Coronary artery (tissue), 2 donors: ENCODE results near the gene PPP4C.

ENCODE experiments used
- DNase-seq: peaks from one replicate; pipeline ENCODE4 v3.0.0-alpha.2; 2017; ENCODE audit warnings: low spot score
- H3K27ac ChIP-seq, 2 donors: fragments of 200-600 bp; sonication (generic); one replicate each; pipeline ENCODE4 v1.5.1; 2016 to 2019
- H3K4me3 ChIP-seq: fragments of 200-600 bp; sonication (generic); 2 replicates; pipeline ENCODE4 v1.5.1; 2016; ENCODE audit warnings: mild to moderate bottlenecking, moderate library complexity
- TF ChIP-seq, protein P1 (sequence below): fragments of 200-600 bp; sonication (generic); IDR thresholded peaks from one replicate; pipeline ENCODE4 v1.5.1; 2019; ENCODE audit warnings: antibody characterized with exemption

PPP4C gene

GRCh38 chr16:30083216-30084055, 7.6 kb downstream of the PPP4C start:
- no peak for DNase-seq
- no peak overlapping the region for H3K27ac ChIP-seq
- H3K4me3 ChIP-seq = no peak overlapping the region
- TF ChIP-seq, protein P1, sequence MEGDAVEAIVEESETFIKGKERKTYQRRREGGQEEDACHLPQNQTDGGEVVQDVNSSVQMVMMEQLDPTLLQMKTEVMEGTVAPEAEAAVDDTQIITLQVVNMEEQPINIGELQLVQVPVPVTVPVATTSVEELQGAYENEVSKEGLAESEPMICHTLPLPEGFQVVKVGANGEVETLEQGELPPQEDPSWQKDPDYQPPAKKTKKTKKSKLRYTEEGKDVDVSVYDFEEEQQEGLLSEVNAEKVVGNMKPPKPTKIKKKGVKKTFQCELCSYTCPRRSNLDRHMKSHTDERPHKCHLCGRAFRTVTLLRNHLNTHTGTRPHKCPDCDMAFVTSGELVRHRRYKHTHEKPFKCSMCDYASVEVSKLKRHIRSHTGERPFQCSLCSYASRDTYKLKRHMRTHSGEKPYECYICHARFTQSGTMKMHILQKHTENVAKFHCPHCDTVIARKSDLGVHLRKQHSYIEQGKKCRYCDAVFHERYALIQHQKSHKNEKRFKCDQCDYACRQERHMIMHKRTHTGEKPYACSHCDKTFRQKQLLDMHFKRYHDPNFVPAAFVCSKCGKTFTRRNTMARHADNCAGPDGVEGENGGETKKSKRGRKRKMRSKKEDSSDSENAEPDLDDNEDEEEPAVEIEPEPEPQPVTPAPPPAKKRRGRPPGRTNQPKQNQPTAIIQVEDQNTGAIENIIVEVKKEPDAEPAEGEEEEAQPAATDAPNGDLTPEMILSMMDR = no peak

GRCh38 chr16:30084096-30084815, 8.5 kb downstream of the PPP4C start:
- TF ChIP-seq, protein P1 = no peak
- DNase-seq = no peak

GRCh38 chr16:30084816-30085159, 9.0 kb downstream of the PPP4C start:
- TF ChIP-seq, protein P1 = no peak

More at GRCh38 chr16:30084096-30084815, 8.5 kb downstream of the PPP4C start:
- Histone ChIP-seq H3K4me3 (no peak overlapping the region), H3K27ac (peak overlapping the region in 1 of 2 donors; percentile 33)

DNA sequence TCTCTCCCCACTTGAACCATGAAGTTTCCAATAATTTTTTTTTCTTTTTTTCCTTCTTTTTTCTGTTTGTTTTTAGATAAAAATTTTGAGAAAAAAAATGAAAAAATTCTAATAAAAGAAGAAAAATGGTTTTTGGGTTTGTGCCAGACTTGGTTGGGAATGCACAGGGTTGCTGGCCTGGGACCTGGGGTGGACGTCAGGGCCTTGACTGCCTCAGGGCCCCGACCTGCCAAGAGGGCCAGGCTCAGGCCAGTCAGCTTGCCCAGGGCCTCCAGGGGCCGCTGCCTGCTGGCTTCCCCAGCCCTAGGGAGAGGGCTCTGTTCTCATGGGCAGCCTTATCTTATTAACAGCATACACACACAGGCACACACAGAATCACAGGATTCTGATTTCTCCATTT, 9.5 kb downstream of the PPP4C start:
- H3K27ac ChIP-seq = peak overlapping the region; percentile 52 to 65
- DNase-seq = no peak
- TF ChIP-seq, protein P1 = no peak
- no peak overlapping the region for H3K4me3 ChIP-seq

More at GRCh38 chr16:30084816-30085159, 9.0 kb downstream of the PPP4C start:
- Histone ChIP-seq H3K4me3 (no peak overlapping the region), H3K27ac (peak overlapping the region in 1 of 2 donors; percentile 33)
- no peak for DNase-seq

- Histone ChIP-seq H3K27ac (peak overlapping the region; percentile 52 to 65), H3K4me3 (no peak overlapping the region)
- TF ChIP-seq, protein P1 = no peak
- no peak for DNase-seq
These were observed 10.0 kb downstream of the PPP4C start for GRCh38 chr16:30085820-30086219.

- TF ChIP-seq, protein P1 = no peak
- no peak for DNase-seq
- peak overlapping the region in 1 of 2 donors; percentile 65 for H3K27ac ChIP-seq
- no peak overlapping the region for H3K4me3 ChIP-seq
These were observed 10.7 kb downstream of the PPP4C start for GRCh38 chr16:30086291-30087140.
